AML-193 (cell line): ENCODE results near the gene ELAC1.
A peak's percentile ranks its signal among the peaks of the same experiment; 100 is the strongest.
"Not testable (repeated sequence)": the region's sequence is repeated elsewhere in the genome, so short reads cannot be mapped to it uniquely, and the experiment has no call there.

Experiments
- DNase-seq, 2 experiments: peaks; one replicate each; lab custom pipeline; 2025; lab: John Stamatoyannopoulos, UW

The ELAC1 gene

GRCh38 chr18:50973367-50974126, 5.7 kb downstream of the ELAC1 start:
- peak; percentile 28 to 36 for DNase-seq

- DNase-seq: no peak
Observed at GRCh38 chr18:50977037-50977760, 9.4 kb downstream of the ELAC1 start.

- no peak for DNase-seq
Observed at GRCh38 chr18:50981381-50981780, 13.5 kb downstream of the ELAC1 start.

GRCh38 chr18:50982086-50982801, 14.4 kb downstream of the ELAC1 start:
- DNase-seq: no peak

GRCh38 chr18:50982802-50983179, 15.0 kb downstream of the ELAC1 start:
- DNase-seq: peak in 1 of 2 experiments; percentile 4

- DNase-seq: no peak
Observed at GRCh38 chr18:50986360-50987087, 18.7 kb downstream of the ELAC1 start.

GRCh38 chr18:50987261-50987660, 19.4 kb downstream of the ELAC1 start:
- no peak for DNase-seq

GRCh38 chr18:50989711-50990110, 21.9 kb downstream of the ELAC1 start:
- DNase-seq: no peak

- DNase-seq: no peak
Observed at GRCh38 chr18:50992351-50992762, 24.5 kb downstream of the ELAC1 start.

- no peak for DNase-seq
Observed at GRCh38 chr18:50994031-50994430, 26.2 kb downstream of the ELAC1 start.

- not testable (repeated sequence) for DNase-seq
Observed at GRCh38 chr18:51003174-51003573, 35.3 kb downstream of the ELAC1 start.

GRCh38 chr18:51006061-51006818, 38.4 kb downstream of the ELAC1 start:
- DNase-seq: no peak

- no peak for DNase-seq
Observed at GRCh38 chr18:51006948-51007789, 39.3 kb downstream of the ELAC1 start.

GRCh38 chr18:51007790-51008139, 39.9 kb downstream of the ELAC1 start:
- DNase-seq: no peak

- DNase-seq: peak; percentile 27 to 45
Observed at GRCh38 chr18:51009072-51009471, 41.2 kb downstream of the ELAC1 start.

GRCh38 chr18:51010218-51010617, 42.4 kb downstream of the ELAC1 start:
- no peak for DNase-seq

GRCh38 chr18:51011709-51012108, 43.9 kb downstream of the ELAC1 start:
- no peak for DNase-seq

GRCh38 chr18:51012441-51012840, 44.6 kb downstream of the ELAC1 start:
- DNase-seq: no peak

- DNase-seq: no peak
Observed at GRCh38 chr18:51013259-51013658, 45.4 kb downstream of the ELAC1 start.

GRCh38 chr18:51017140-51017879, 49.5 kb downstream of the ELAC1 start:
- DNase-seq: no peak
